Naive thymus-derived CD4-positive, alpha-beta T cell (primary cell): ENCODE results near the gene CDK5. TPM values are rescaled to one million over a fixed set of nuclear protein-coding genes. Genes with fewer than 3 reads are reported as not detected.

ENCODE experiments used
- ATAC-seq: fragments of 150-1000 bp; cut with Tn5 transposase; 2 replicates; pipeline ENCODE4 v1.10.0; 2021; ENCODE audit warnings: mild to moderate bottlenecking, moderate library complexity
- CTCF ChIA-PET: fragments of 350-600 bp; sonication (Branson Sonifier 250); formaldehyde crosslinking; loops from one replicate; lab custom pipeline; 2021; ENCODE audit warnings: antibody characterized with exemption; lab: Charles Lee
- POLR2A ChIA-PET: fragments of 350-600 bp; sonication (Branson Sonifier 250); formaldehyde crosslinking; loops from one replicate; lab custom pipeline; 2021; ENCODE audit warnings: antibody characterized with exemption, inconsistent platforms; lab: Charles Lee
- DNase-seq, 9 donors: peaks; one replicate each; pipeline versions ENCODE4 v3.0.0 to v3.0.0-alpha.2; 2020 to 2022; ENCODE audit warnings: mixed read lengths in 1 of 9
- H3K27ac ChIP-seq: one replicate; pipeline ENCODE4 v1.7.0; 2013; ENCODE audit warnings: mild to moderate bottlenecking, low read depth, low read length, moderate library complexity
- H3K27me3 ChIP-seq, 2 donors: one replicate each; pipeline ENCODE4 v1.7.0; 2013; ENCODE audit warnings: low read length in 2 of 2, mild to moderate bottlenecking in 2 of 2, moderate library complexity in 2 of 2; ENCODE audit not compliant: control insufficient read depth in 2 of 2, insufficient read depth in 2 of 2
- H3K36me3 ChIP-seq, 3 experiments: 1 replicate in 2 of 3; 2 replicates in 1 of 3; pipeline ENCODE4 v1.7.0; 2013; ENCODE audit warnings: low read length in 3 of 3, mild to moderate bottlenecking in 3 of 3, moderate library complexity in 1 of 3; ENCODE audit not compliant: insufficient read depth in 3 of 3, control insufficient read depth in 2 of 3
- H3K4me1 ChIP-seq, 2 donors: one replicate each; pipeline ENCODE4 v1.7.0; 2013; ENCODE audit warnings: low read length in 2 of 2, mild to moderate bottlenecking in 2 of 2, moderate library complexity in 1 of 2; ENCODE audit not compliant: control insufficient read depth in 2 of 2, insufficient read depth in 2 of 2
- H3K4me3 ChIP-seq: 2 replicates; pipeline ENCODE4 v1.7.0; 2013; ENCODE audit warnings: mild to moderate bottlenecking, low read length
- H3K9me3 ChIP-seq, 3 experiments: 1 replicate in 2 of 3; 2 replicates in 1 of 3; pipeline ENCODE4 v1.7.0; 2013; ENCODE audit warnings: low read length in 3 of 3; ENCODE audit not compliant: control insufficient read depth in 2 of 3
- H3K27ac Mint-ChIP-seq, 9 donors: one replicate each; pipeline ENCODE4 v1.8.0; 2020 to 2022; ENCODE audit warnings: mixed read lengths in 9 of 9, mild to moderate bottlenecking in 8 of 9, moderate library complexity in 5 of 9, inconsistent platforms in 2 of 9
- H3K27me3 Mint-ChIP-seq, 5 donors: one replicate each; pipeline ENCODE4 v1.8.0; 2021 to 2022; ENCODE audit warnings: mixed read lengths in 5 of 5, mild to moderate bottlenecking in 1 of 5
- H3K36me3 Mint-ChIP-seq, 5 donors: one replicate each; pipeline ENCODE4 v1.8.0; 2020 to 2022; ENCODE audit warnings: mixed read lengths in 5 of 5, mild to moderate bottlenecking in 3 of 5, inconsistent platforms in 1 of 5
- H3K4me1 Mint-ChIP-seq, 7 donors: one replicate each; pipeline ENCODE4 v1.8.0; 2020 to 2022; ENCODE audit warnings: mixed read lengths in 7 of 7, mild to moderate bottlenecking in 3 of 7, inconsistent platforms in 1 of 7
- H3K4me3 Mint-ChIP-seq, 10 donors: one replicate each; pipeline ENCODE4 v1.8.0; 2020 to 2022; ENCODE audit warnings: mild to moderate bottlenecking in 10 of 10, mixed read lengths in 10 of 10, moderate library complexity in 6 of 10, inconsistent platforms in 2 of 10
- H3K9me3 Mint-ChIP-seq, 11 donors: one replicate each; pipeline ENCODE4 v1.8.0; 2020 to 2022; ENCODE audit warnings: mixed read lengths in 11 of 11, mild to moderate bottlenecking in 4 of 11, inconsistent platforms in 1 of 11, moderate library complexity in 1 of 11
- intact Hi-C, 2 donors: fragments of 100-400 bp; cut with micrococcal nuclease; formaldehyde crosslinking; loops; one replicate each; pipeline ENCODE4 v1.15.1; 2023
- polyA plus RNA-seq, 2 donors: library from polyadenylated mRNA; unstranded; fragments of 300-500 nt; fragmentation: Illumina TruSeq; gene quantifications; one replicate each; pipeline ENCODE4 v1.2.3, GENCODE V29; 2021
- total RNA-seq, 6 experiments: library from RNA in 5 of 6; stranded (reverse) in 5 of 6; gene quantifications; 1 replicate in 5 of 6; 2 replicates in 1 of 6; pipeline ENCODE4 v1.2.3 and lab custom pipeline; 2021 to 2026

Gene CDK5
- total RNA-seq (10 to 100 TPM in 1 of 5 experiments, 1 to 10 TPM in 4; 4.2 to 20.2 (median 5.6) TPM), polyA plus RNA-seq (1 to 10 TPM; 7.7 to 9.1 TPM), total RNA-seq (lab: John Stamatoyannopoulos, UW) (2.8 reads per million, percentile 15 among the genes with 10 or more reads in this experiment)

GRCh38 chr7:151057506-151057988 is at the start of gene CDK5:
TSS of gene CDK5 (minus strand) at chr7:151057897. CDS start at chr7:151057848, 49 bp downstream.
- POLR2A ChIA-PET = interaction anchor here (0.7 to 2.7 kb wide), 4 partner anchors 25 to 44 kb away, joined by 4 to 10 read pairs (median 6); partner anchors contain the start of gene ABCB8
- Mint-ChIP-seq H3K27ac (peak within 1 kb of the TSS; percentile 86 to 96 (median 93)), H3K27me3 (peaks cover 0 to 2% (median 0%) of the 10 kb centered on the region in 5 donors), H3K4me1 (peaks cover 29 to 48% (median 43%) of the 10 kb centered on the region in 7 donors), H3K9me3 (peaks cover 0 to 1% (median 0%) of the 10 kb centered on the region in 11 donors), H3K4me3 (peak within 1 kb of the TSS; percentile 91 to 99 (median 94)), H3K36me3 (peaks cover 0 to 4% (median 3%) of the 10 kb centered on the region in 5 donors)
- no peaks in the 10 kb centered on the region for H3K9me3 ChIP-seq
- H3K27me3 ChIP-seq = no peaks in the 10 kb centered on the region
- intact Hi-C loops = loop anchor here (5.0 kb wide), 4 partner anchors 35 to 575 kb away; no protein-coding TSS in a partner anchor
- peak; percentile 0 for ATAC-seq
- peaks cover 25 to 32% of the 10 kb centered on the region in 2 donors for H3K4me1 ChIP-seq
- no peak for DNase-seq
- peak within 1 kb of the TSS; percentile 78 for H3K4me3 ChIP-seq
- H3K36me3 ChIP-seq = no peaks in the 10 kb centered on the region
- CTCF ChIA-PET = interaction anchor here (1.0 to 3.5 kb wide), 2 partner anchors 27 to 52 kb away, joined by 3 to 15 read pairs; partner anchors contain the start of gene TMUB1
- H3K27ac ChIP-seq = peak within 1 kb of the TSS; percentile 92

- H3K27ac Mint-ChIP-seq = peak overlapping the region in 2 of 9 donors; percentile 4 to 55
- no peaks in the 10 kb centered on the region for H3K9me3 ChIP-seq
- ChIA-PET POLR2A (interaction anchor here (0.5 kb wide), 1 partner anchor 263 kb away, joined by 3 read pairs; no protein-coding TSS in a partner anchor), CTCF (no interaction called here)
- H3K4me1 Mint-ChIP-seq = peaks cover 0 to 13% (median 2%) of the 10 kb centered on the region in 7 donors
- H3K4me1 ChIP-seq = no peaks in the 10 kb centered on the region
- H3K27me3 ChIP-seq = no peaks in the 10 kb centered on the region
- peaks cover 0 to 5% (median 0%) of the 10 kb centered on the region in 5 donors for H3K36me3 Mint-ChIP-seq
- no peak overlapping the region for H3K27ac ChIP-seq
- H3K4me3 ChIP-seq = no peak overlapping the region
- H3K27me3 Mint-ChIP-seq = no peaks in the 10 kb centered on the region
- no peak overlapping the region for H3K4me3 Mint-ChIP-seq
- ATAC-seq = no peak
- no peak for DNase-seq
- H3K9me3 Mint-ChIP-seq = no peaks in the 10 kb centered on the region
- intact Hi-C loops = no loop called here
- no peaks in the 10 kb centered on the region for H3K36me3 ChIP-seq
Observed at GRCh38 chr7:151104411-151105235, 46.9 kb upstream of the CDK5 start.

- Histone ChIP-seq H3K4me3 (no peak overlapping the region), H3K4me1 (no peaks in the 10 kb centered on the region), H3K9me3 (no peaks in the 10 kb centered on the region), H3K36me3 (no peaks in the 10 kb centered on the region), H3K27ac (no peak overlapping the region), H3K27me3 (no peaks in the 10 kb centered on the region)
- Mint-ChIP-seq H3K4me3 (no peak overlapping the region), H3K9me3 (no peaks in the 10 kb centered on the region), H3K36me3 (peaks cover 0 to 5% (median 0%) of the 10 kb centered on the region in 5 donors), H3K27ac (peak overlapping the region in 2 of 9 donors; percentile 4 to 55), H3K27me3 (no peaks in the 10 kb centered on the region), H3K4me1 (peaks cover 0 to 8% (median 2%) of the 10 kb centered on the region in 7 donors)
- DNase-seq (no peak), ATAC-seq (no peak)
- ChIA-PET POLR2A (no interaction called here), CTCF (interaction anchor here (0.5 kb wide), 1 partner anchor 223 kb away, joined by 3 read pairs; no protein-coding TSS in a partner anchor)
- intact Hi-C loops = no loop called here
Observed at GRCh38 chr7:151103973-151104372, 46.3 kb upstream of the CDK5 start.

GRCh38 chr7:151102991-151103390 is 45.3 kb upstream of the CDK5 start:
- Mint-ChIP-seq H3K27me3 (no peaks in the 10 kb centered on the region), H3K27ac (no peak overlapping the region), H3K4me3 (no peak overlapping the region), H3K36me3 (peaks cover 0 to 5% (median 0%) of the 10 kb centered on the region in 5 donors), H3K9me3 (no peaks in the 10 kb centered on the region), H3K4me1 (peaks cover 0 to 8% (median 2%) of the 10 kb centered on the region in 7 donors)
- ChIA-PET CTCF (interaction anchor here (3.2 kb wide), 1 partner anchor 8 kb away, joined by 8 read pairs; no protein-coding TSS in a partner anchor), POLR2A (no interaction called here)
- Histone ChIP-seq H3K27me3 (no peaks in the 10 kb centered on the region), H3K4me3 (no peak overlapping the region), H3K36me3 (no peaks in the 10 kb centered on the region), H3K9me3 (no peaks in the 10 kb centered on the region), H3K4me1 (no peaks in the 10 kb centered on the region), H3K27ac (no peak overlapping the region)
- DNase-seq = no peak
- ATAC-seq = no peak
- intact Hi-C loops = no loop called here

- Histone ChIP-seq H3K27me3 (no peaks in the 10 kb centered on the region), H3K4me1 (no peaks in the 10 kb centered on the region), H3K4me3 (no peak overlapping the region), H3K36me3 (no peaks in the 10 kb centered on the region), H3K27ac (no peak overlapping the region), H3K9me3 (no peaks in the 10 kb centered on the region)
- peaks cover 0 to 5% (median 0%) of the 10 kb centered on the region in 5 donors for H3K36me3 Mint-ChIP-seq
- no peak overlapping the region for H3K27ac Mint-ChIP-seq
- no peak for ATAC-seq
- intact Hi-C loops = no loop called here
- H3K9me3 Mint-ChIP-seq = no peaks in the 10 kb centered on the region
- H3K27me3 Mint-ChIP-seq = no peaks in the 10 kb centered on the region
- DNase-seq = no peak
- no peak overlapping the region for H3K4me3 Mint-ChIP-seq
- ChIA-PET POLR2A (no interaction called here), CTCF (interaction anchor here (3.2 kb wide), 1 partner anchor 9 kb away, joined by 8 read pairs; no protein-coding TSS in a partner anchor)
- H3K4me1 Mint-ChIP-seq = peaks cover 0 to 8% (median 3%) of the 10 kb centered on the region in 7 donors
Observed at GRCh38 chr7:151101621-151102396, 44.1 kb upstream of the CDK5 start.

- Mint-ChIP-seq H3K27ac (no peak overlapping the region), H3K9me3 (no peaks in the 10 kb centered on the region), H3K27me3 (no peaks in the 10 kb centered on the region), H3K4me1 (peaks cover 0 to 8% (median 3%) of the 10 kb centered on the region in 7 donors), H3K4me3 (no peak overlapping the region), H3K36me3 (peaks cover 0 to 5% (median 0%) of the 10 kb centered on the region in 5 donors)
- H3K4me3 ChIP-seq = no peak overlapping the region
- ChIA-PET POLR2A (no interaction called here), CTCF (interaction anchor here (3.2 kb wide), 1 partner anchor 10 kb away, joined by 8 read pairs; no protein-coding TSS in a partner anchor)
- DNase-seq (no peak), ATAC-seq (no peak)
- H3K36me3 ChIP-seq = no peaks in the 10 kb centered on the region
- intact Hi-C loops = no loop called here
- no peaks in the 10 kb centered on the region for H3K27me3 ChIP-seq
- H3K27ac ChIP-seq = no peak overlapping the region
- H3K9me3 ChIP-seq = no peaks in the 10 kb centered on the region
- no peaks in the 10 kb centered on the region for H3K4me1 ChIP-seq
Observed at GRCh38 chr7:151100921-151101320, 43.2 kb upstream of the CDK5 start.
